HepG2 (cell line): Measurements from ENCODE around the gene CTPS2. TPM values are rescaled to one million over a fixed set of nuclear protein-coding genes. Genes with fewer than 3 reads are reported as not detected.

Experiments used
- ATAC-seq: fragments of 200-7000 bp; cut with Tn5 transposase; 3 replicates; pipeline ENCODE4 v1.9.1; 2020; ENCODE audit warnings: mild to moderate bottlenecking, moderate library complexity
- BruUV-seq: library from RNA; stranded (reverse); fragments of 400-500 nt; replicated peaks from 2 replicates; lab custom pipeline; 2021; lab: Mats Ljungman, UMichigan
- CTCF ChIA-PET: fragments of 300-600 bp; formaldehyde crosslinking; extraction: SDS; loops from one replicate; lab custom pipeline; 2021; ENCODE audit warnings: low total read pairs, inconsistent platforms, low intra/inter-chr PET ratio; lab: Yijun Ruan, JAX
- POLR2A ChIA-PET: fragments of 350-600 bp; sonication (Branson Sonifier 250); formaldehyde crosslinking; loops from one replicate; lab custom pipeline; 2020; ENCODE audit warnings: antibody characterized with exemption, inconsistent platforms; lab: Yijun Ruan, JAX
- DNase-seq: peaks from one replicate; pipeline ENCODE4 v3.0.0-alpha.2; 2015; ENCODE audit warnings: low spot score
- FAIRE-seq: peaks from 3 replicates; lab custom pipeline; 2011; peaks lifted over from hg19 to GRCh38; lab: Jason Lieb, UNC
- H2AFZ ChIP-seq: one replicate; pipeline ENCODE4 v1.6.1; 2011; ENCODE audit warnings: low read length, inconsistent platforms
- H3K27ac ChIP-seq: fragments of 300-600 bp; 3 replicates; pipeline ENCODE4 v1.8.0; 2011; ENCODE audit warnings: mixed run types, mild to moderate bottlenecking, mixed read lengths, low read length, inconsistent platforms; ENCODE audit not compliant: insufficient read depth; ENCODE audit errors: extremely low read length
- H3K27me3 ChIP-seq, 2 experiments: fragments of 200-600 bp in 1 of 2; 2 replicates in 1 of 2; 3 replicates in 1 of 2; pipeline versions ENCODE4 v1.6.0 to v1.8.0; 2011; ENCODE audit warnings: low read length in 2 of 2, mild to moderate bottlenecking in 2 of 2, moderate library complexity in 2 of 2, inconsistent platforms in 1 of 2; ENCODE audit not compliant: insufficient read depth in 2 of 2, control insufficient read depth in 1 of 2
- H3K36me3 ChIP-seq, 2 experiments: fragments of 200-600 bp in 1 of 2; replicated peaks in 1 of 2; 2 replicates in 1 of 2; 3 replicates in 1 of 2; pipeline versions ENCODE4 v1.5.1 to v1.8.0; 2011; ENCODE audit warnings: low read length in 2 of 2, inconsistent platforms in 1 of 2; ENCODE audit not compliant: insufficient read depth in 2 of 2, control insufficient read depth in 1 of 2
- H3K4me1 ChIP-seq: 2 replicates; pipeline ENCODE4 v1.5.1; 2012; ENCODE audit warnings: low read length, inconsistent platforms; ENCODE audit not compliant: insufficient read depth
- H3K4me2 ChIP-seq: 2 replicates; pipeline ENCODE4 v1.6.0; 2011; ENCODE audit warnings: low read depth, low read length, inconsistent platforms
- H3K4me3 ChIP-seq, 3 experiments: fragments of 200-600 bp in 1 of 3; sonication (generic), shearing (Covaris generic) in 1 of 3; replicated peaks in 1 of 3; 2 replicates each; pipeline ENCODE4 v1.5.1; 2011 to 2016; ENCODE audit warnings: low read length in 3 of 3, inconsistent platforms in 2 of 3, low read depth in 2 of 3, mild to moderate bottlenecking in 2 of 3, control low read depth in 1 of 3, mixed read lengths in 1 of 3; ENCODE audit not compliant: insufficient read depth in 1 of 3
- H3K79me2 ChIP-seq: one replicate; pipeline ENCODE4 v1.6.1; 2011; ENCODE audit warnings: low read length, inconsistent platforms; ENCODE audit not compliant: insufficient read depth
- H3K9ac ChIP-seq: 2 replicates; pipeline ENCODE4 v1.6.0; 2011; ENCODE audit warnings: mild to moderate bottlenecking, low read depth, low read length, inconsistent platforms; ENCODE audit not compliant: insufficient read depth
- H3K9me3 ChIP-seq: 2 replicates; pipeline ENCODE4 v1.5.1; 2012; ENCODE audit warnings: mild to moderate bottlenecking, low read length
- H4K20me1 ChIP-seq: 2 replicates; pipeline ENCODE4 v1.6.0; 2011; ENCODE audit warnings: inconsistent platforms, mild to moderate bottlenecking, low read length, moderate library complexity; ENCODE audit not compliant: insufficient read depth
- FOXP4 ChIP-seq: sonication (generic); formaldehyde crosslinking; IDR thresholded peaks from 2 replicates; pipeline ENCODE4 v1.4.0; 2020; ENCODE audit warnings: missing genetic modification reagents
- GLI4 ChIP-seq: sonication (generic); formaldehyde crosslinking; IDR thresholded peaks from 2 replicates; pipeline ENCODE4 v1.5.1; 2020; ENCODE audit warnings: missing genetic modification reagents, mild to moderate bottlenecking, moderate library complexity, borderline replicate concordance
- GTF3A ChIP-seq: sonication (generic); formaldehyde crosslinking; conservative IDR thresholded peaks from 2 replicates; pipeline ENCODE4 v1.4.0; 2020; ENCODE audit warnings: mild to moderate bottlenecking, missing genetic modification reagents
- HES4 ChIP-seq: sonication (generic); formaldehyde crosslinking; IDR thresholded peaks from 2 replicates; pipeline ENCODE4 v1.9.0; 2021; ENCODE audit warnings: mild to moderate bottlenecking, missing genetic modification reagents, borderline replicate concordance
- IRF1 ChIP-seq: sonication (generic); formaldehyde crosslinking; IDR thresholded peaks from 2 replicates; pipeline ENCODE4 v1.4.0; 2020; ENCODE audit warnings: low read depth, mild to moderate bottlenecking, missing genetic modification reagents
- KDM3A ChIP-seq: IDR thresholded peaks from 2 replicates; pipeline ENCODE4 v1.6.1; 2018; ENCODE audit warnings: low read depth, missing compliant biosample characterization
- MTA1 ChIP-seq: sonication (generic); formaldehyde crosslinking; IDR thresholded peaks from 2 replicates; pipeline ENCODE4 v1.4.0; 2020; ENCODE audit warnings: missing genetic modification reagents, mild to moderate bottlenecking, borderline replicate concordance
- SMC3 ChIP-seq: IDR thresholded peaks from 2 replicates; pipeline ENCODE4 v1.6.1; 2011; ENCODE audit warnings: low read length, improper control_type of control experiment
- ZBTB33 ChIP-seq: sonication (generic); formaldehyde crosslinking; IDR thresholded peaks from 2 replicates; pipeline ENCODE4 v1.4.0; 2020; ENCODE audit warnings: missing genetic modification reagents
- ZBTB7B ChIP-seq: sonication (generic); formaldehyde crosslinking; IDR thresholded peaks from 2 replicates; pipeline ENCODE4 v1.4.0; 2020; ENCODE audit warnings: missing genetic modification reagents
- ZFP37 ChIP-seq: sonication (generic); formaldehyde crosslinking; IDR thresholded peaks from 2 replicates; pipeline ENCODE4 v1.4.0; 2020; ENCODE audit warnings: missing genetic modification reagents, borderline replicate concordance
- ZNF18 ChIP-seq: sonication (generic); formaldehyde crosslinking; IDR thresholded peaks from 2 replicates; pipeline ENCODE4 v1.8.0; 2022; ENCODE audit warnings: mild to moderate bottlenecking, missing genetic modification reagents; ENCODE audit not compliant: insufficient replicate concordance
- ZNF280B ChIP-seq: sonication (generic); formaldehyde crosslinking; IDR thresholded peaks from 2 replicates; pipeline ENCODE4 v1.5.0; 2020; ENCODE audit warnings: missing genetic modification reagents, mild to moderate bottlenecking, borderline replicate concordance
- ZNF546 ChIP-seq: sonication (generic); formaldehyde crosslinking; conservative IDR thresholded peaks from 2 replicates; pipeline ENCODE4 v1.8.1; 2023; ENCODE audit warnings: mild to moderate bottlenecking, missing genetic modification reagents
- ZNF563 ChIP-seq: sonication (generic); formaldehyde crosslinking; IDR thresholded peaks from 2 replicates; pipeline ENCODE4 v1.8.0; 2022; ENCODE audit warnings: mild to moderate bottlenecking, moderate library complexity, missing genetic modification reagents
- ZNF567 ChIP-seq: sonication (generic); formaldehyde crosslinking; IDR thresholded peaks from 2 replicates; pipeline ENCODE4 v1.8.1; 2023; ENCODE audit warnings: mild to moderate bottlenecking, missing genetic modification reagents, borderline replicate concordance
- ZNF607 ChIP-seq: sonication (generic); formaldehyde crosslinking; IDR thresholded peaks from 2 replicates; pipeline ENCODE4 v1.5.1; 2020; ENCODE audit warnings: missing genetic modification reagents, mild to moderate bottlenecking, borderline replicate concordance
- ZNF879 ChIP-seq: sonication (generic); formaldehyde crosslinking; IDR thresholded peaks from 2 replicates; pipeline ENCODE4 v1.8.1; 2023; ENCODE audit warnings: missing genetic modification reagents
- in situ Hi-C: cut with HindIII; loops from 2 replicates; pipeline ENCODE4 v1.10.0; 2017; ENCODE audit warnings: low pct_unique_long_range_greater_than_20kb; ENCODE audit not compliant: extremely low pct_ligation_motif_present
- intact Hi-C: fragments of 100-400 bp; cut with micrococcal nuclease; formaldehyde crosslinking; loops from one replicate; pipeline ENCODE4 v1.10.0; 2022; ENCODE audit not compliant: unreplicated experiment
- polyA plus RNA-seq, 8 experiments: library from polyadenylated mRNA; depleted of rRNA in 3 of 8; stranded (reverse) in 7 of 8; unstranded in 1 of 8; fragments of >200 nt; fragmentation: Illumina TruSeq in 4 of 8; extraction: Trizol in 4 of 8; gene quantifications; 2 replicates each; pipeline versions ENCODE4 v1.2.1 to v1.2.3, GENCODE V29; 2011 to 2016; ENCODE audit warnings: low read depth in 4 of 8, missing spikeins in 1 of 8, mixed read lengths in 1 of 8; ENCODE audit not compliant: insufficient read depth in 1 of 8
- total RNA-seq, 5 experiments: library from RNA; depleted of rRNA; stranded (reverse); fragments of >200 nt; fragmentation: Illumina TruSeq; extraction: Trizol; gene quantifications; 2 replicates each; pipeline ENCODE4 v1.2.3, GENCODE V29; 2016; ENCODE audit warnings: low read depth in 1 of 5

CTPS2 gene
- total and polyA plus RNA-seq, 2 of the 13 experiments (the other 11 are each of a cell fraction or from before 2014, with no cell fraction given) = 10.3 to 26.1 TPM

GRCh38 chrX:16589826-16590225, 122.6 kb downstream of the CTPS2 start:
- H3K79me2 ChIP-seq = no peaks in the 10 kb centered on the region
- H3K4me1 ChIP-seq = no peaks in the 10 kb centered on the region
- H3K9me3 ChIP-seq = no peaks in the 10 kb centered on the region
- no TSS peak for BruUV-seq
- no peaks in the 10 kb centered on the region for H4K20me1 ChIP-seq
- no peak overlapping the region for H3K4me3 ChIP-seq
- POLR2A ChIA-PET = no interaction called here
- no peaks in the 10 kb centered on the region for H3K36me3 ChIP-seq
- ATAC-seq (no peak), DNase-seq (no peak), FAIRE-seq (no peak)
- intact Hi-C loops = no loop called here
- TF ChIP-seq ZNF879 (CRISPR knock-in tag) = no peak
- TF ChIP-seq ZNF280B (CRISPR knock-in tag) = no peak
- no peak for TF ChIP-seq ZBTB7B (CRISPR knock-in tag)
- no peak for TF ChIP-seq IRF1 (CRISPR knock-in tag)
- no peak for TF ChIP-seq ZFP37
- TF ChIP-seq MTA1 (CRISPR knock-in tag) = no peak
- TF ChIP-seq ZNF18 (CRISPR knock-in tag) = no peak
- TF ChIP-seq ZBTB33 (CRISPR knock-in tag) = no peak
- no peak for TF ChIP-seq HES4
- TF ChIP-seq ZNF567 (CRISPR knock-in tag) = no peak
- no peak for TF ChIP-seq ZNF563 (CRISPR knock-in tag)
- TF ChIP-seq GTF3A = no peak
- no peak for TF ChIP-seq ZNF607 (CRISPR knock-in tag)
- TF ChIP-seq KDM3A (CRISPR knock-in tag) = no peak
- TF ChIP-seq ZNF546 (CRISPR knock-in tag) = no peak
- TF ChIP-seq SMC3 = no peak
- TF ChIP-seq FOXP4 (CRISPR knock-in tag) = no peak
- TF ChIP-seq GLI4 (CRISPR knock-in tag) = no peak
- CTCF ChIA-PET = no interaction called here
- H2AFZ ChIP-seq = no peak overlapping the region
- H3K27ac ChIP-seq = no peak overlapping the region
- no peak overlapping the region for H3K4me2 ChIP-seq
- in situ Hi-C loops = no loop called here
- no peak overlapping the region for H3K9ac ChIP-seq
- no peaks in the 10 kb centered on the region for H3K27me3 ChIP-seq
